ENCODE results near the gene AMOTL2. TPM values are rescaled to one million over a fixed set of nuclear protein-coding genes. Genes with fewer than 3 reads are reported as not detected.

AMOTL2 gene
- total and polyA plus RNA-seq, 9 of the 15 experiments (the other 6 are each of a cell fraction or from before 2014, with no cell fraction given): 0.12 to 0.31 TPM; not detected in 7

- TF ChIP-seq RBM39 (optimal IDR thresholded peaks at IDR 0.05; ENCODE audit: low read depth, low read length) (no peak), ZNF212 (CRISPR knock-in tag; IDR thresholded peaks at IDR 0.05) (no peak), ELK1 (CRISPR knock-in tag; IDR thresholded peaks at IDR 0.05) (no peak), HNRNPLL (IDR thresholded peaks at IDR 0.05; ENCODE audit: low read depth, low read length, poor library complexity, severe bottlenecking) (no peak), PHF8 (IDR thresholded peaks at IDR 0.05; ENCODE audit: borderline replicate concordance, low read length) (no peak), ZNF354B (CRISPR knock-in tag; IDR thresholded peaks at IDR 0.05) (no peak), ARID4B (CRISPR knock-in tag; IDR thresholded peaks at IDR 0.05) (no peak), PPARD (CRISPR knock-in tag; IDR thresholded peaks at IDR 0.05) (no peak)
Measured at GRCh38 chr3:134353831-134354611, 20.2 kb downstream of the AMOTL2 start (continued).

Measured in K562 (cell line).